GM21737 (cell line): ENCODE measurements around the gene ALOX15B.

ENCODE experiments used
- ATAC-seq: cut with Tn5 transposase; IDR thresholded peaks from one replicate; pipeline ENCODE4 v1.9.1; 2021; ENCODE audit warnings: mild to moderate bottlenecking, moderate library complexity; ENCODE audit not compliant: unreplicated experiment

Gene ALOX15B

DNA sequence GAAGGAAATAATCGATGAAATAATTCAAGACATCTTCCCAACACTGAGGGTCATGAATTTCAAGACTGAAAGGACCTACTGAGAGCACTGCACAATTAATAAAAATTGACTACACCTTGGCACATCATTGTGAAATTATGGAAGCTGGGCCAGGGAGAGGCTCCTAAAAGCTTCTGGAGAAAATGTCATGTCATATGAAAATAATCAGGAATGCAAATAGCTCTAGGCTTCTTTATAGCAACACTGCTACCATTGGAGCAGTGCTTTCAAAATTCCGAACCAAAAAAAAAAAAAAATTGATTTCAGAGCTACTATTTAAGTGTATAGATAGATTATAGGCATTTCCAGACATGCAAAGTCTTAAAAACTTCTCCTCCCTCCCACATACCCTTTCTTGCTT, 6.4 kb upstream of the ALOX15B start:
- ATAC-seq = no peak

DNA sequence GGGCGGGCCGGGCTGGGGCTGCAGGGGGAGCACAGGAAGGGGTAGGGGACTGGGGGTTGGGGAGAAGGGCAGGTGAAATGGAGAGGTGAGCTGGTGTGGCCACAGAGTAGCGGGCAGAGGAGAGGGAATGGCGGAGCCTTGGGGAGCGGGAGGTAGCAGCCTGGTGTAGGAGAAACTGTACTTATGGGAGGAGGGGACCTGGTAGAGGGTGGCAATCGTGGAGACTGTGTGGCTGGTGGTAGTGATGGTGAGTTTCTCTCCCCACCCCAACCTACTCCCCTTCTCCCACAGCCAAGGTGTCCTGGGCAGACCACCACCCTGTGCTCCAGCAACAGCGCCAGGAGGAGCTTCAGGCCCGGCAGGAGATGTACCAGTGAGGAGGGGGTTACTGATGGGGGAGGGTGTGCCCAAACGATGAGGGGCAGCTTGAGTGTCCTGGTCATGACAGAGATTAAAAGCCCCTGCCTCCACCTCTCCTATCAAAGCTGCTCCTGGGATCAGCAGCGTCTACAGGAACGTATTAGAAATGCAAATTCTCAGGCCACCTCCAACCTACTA, 831 bp downstream of the ALOX15B start:
- ATAC-seq = no peak

DNA sequence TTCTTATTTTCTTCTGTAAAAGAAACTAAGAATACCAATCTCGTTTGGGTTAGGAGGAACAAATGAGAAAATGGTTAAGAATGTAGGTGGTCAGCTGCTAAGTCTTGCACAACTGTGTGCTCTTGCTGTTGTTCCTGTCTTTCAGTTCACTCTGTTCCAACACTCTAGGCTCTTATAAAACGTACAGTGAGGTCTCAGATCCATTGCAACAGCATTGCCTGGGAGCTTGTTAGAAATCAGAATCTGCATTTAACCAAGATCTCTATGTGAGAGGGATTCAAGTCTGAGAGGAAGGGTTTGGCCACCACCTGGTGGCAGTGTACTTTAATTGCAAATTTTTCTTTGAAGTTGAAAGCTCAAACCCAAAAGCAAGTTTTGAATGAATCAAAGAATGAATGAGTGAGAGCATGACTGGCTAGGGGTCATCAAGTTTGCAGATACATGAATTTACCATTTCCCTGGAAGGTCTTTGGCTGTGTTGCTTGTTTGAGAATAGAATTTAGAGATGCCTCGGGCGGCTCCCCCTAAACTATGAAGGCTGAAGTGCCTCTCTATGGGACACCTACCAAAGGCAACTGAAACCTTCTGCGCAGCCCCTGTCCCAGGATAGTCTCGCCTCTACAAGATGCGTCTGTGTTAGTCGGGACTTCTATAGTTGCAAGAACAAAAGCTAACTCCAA, 2.5 kb downstream of the ALOX15B start:
- no peak for ATAC-seq

DNA sequence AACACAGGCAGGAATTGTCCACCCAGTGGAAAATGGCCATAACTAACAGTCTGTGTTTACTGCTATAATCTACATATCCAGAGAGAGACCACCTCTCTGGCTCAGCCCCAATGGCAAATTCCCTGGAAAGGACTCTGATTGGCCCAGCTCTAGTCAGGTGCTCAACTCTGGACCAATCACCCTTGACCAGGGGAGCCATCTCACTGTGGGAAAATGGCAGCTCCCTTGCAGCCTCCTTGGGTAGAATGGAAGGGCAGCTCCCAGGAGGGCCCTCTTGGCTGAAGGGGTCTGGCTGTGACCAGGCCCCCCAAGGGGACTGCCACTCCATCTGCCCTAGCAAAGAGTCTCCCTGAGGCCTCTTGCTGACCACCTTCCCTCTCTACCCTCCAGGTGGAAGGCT, 3.1 kb downstream of the ALOX15B start:
- no peak for ATAC-seq

DNA sequence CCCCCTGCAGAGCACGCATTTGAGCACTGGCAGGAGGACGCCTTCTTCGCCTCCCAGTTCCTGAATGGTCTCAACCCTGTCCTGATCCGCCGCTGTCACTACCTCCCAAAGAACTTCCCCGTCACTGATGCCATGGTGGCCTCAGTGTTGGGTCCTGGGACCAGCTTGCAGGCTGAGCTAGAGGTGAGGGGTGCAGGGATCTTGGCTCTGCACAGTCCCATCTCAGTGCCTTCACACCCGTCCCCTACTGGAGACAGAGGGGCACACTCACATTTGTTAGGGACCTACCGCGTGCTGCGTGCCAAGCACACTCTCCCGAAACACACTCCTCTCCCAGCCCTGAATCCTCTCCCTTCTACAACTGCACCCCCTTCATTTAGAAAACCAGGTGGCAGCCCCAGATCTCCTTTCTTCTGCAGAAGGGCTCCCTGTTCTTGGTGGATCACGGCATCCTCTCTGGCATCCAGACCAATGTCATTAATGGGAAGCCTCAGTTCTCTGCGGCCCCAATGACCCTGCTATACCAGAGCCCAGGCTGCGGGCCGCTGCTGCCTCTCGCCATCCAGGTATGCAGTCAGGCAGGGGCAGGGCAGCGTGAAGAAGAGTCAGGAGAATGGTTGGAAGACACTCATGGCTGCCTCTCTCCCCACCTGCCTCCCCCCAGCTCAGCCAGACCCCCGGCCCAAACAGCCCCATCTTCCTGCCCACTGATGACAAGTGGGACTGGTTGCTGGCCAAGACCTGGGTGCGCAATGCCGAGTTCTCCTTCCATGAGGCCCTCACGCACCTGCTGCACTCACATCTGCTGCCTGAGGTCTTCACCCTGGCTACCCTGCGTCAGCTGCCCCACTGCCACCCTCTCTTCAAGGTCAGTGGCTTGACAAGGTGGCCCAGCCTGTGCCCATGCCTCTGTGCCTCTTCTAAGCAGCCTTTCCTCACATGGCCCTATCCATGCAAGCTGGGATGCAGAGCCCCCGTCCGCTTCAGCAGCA, 6.3 kb downstream of the ALOX15B start:
- ATAC-seq = no peak

DNA sequence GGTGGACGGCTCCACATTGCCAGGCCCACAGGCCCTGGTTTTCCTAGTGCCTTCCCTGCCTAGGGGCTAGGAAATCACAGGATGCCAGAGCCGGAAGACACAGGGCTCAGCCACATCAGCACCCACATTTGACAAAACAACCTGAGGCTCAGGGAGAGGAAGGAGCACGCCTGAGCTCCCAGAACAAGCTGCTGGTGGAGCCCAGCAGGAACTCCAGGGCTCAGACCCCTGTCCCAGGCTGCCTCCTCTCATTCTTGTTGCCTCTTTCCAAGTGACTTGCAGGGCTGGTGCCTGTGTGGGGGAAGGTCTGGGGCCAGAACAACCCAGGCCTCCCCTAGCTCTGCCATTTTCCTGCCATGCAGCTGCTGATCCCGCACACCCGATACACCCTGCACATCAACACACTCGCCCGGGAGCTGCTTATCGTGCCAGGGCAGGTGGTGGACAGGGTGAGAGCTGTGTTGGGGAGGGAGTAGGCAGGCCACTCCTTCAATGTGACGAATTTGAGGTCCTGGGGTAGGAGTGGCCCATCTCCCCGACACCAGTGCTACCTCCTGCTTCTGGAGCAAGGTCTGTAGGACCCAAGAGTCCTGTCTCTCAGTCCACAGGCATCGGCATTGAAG, 7.6 kb downstream of the ALOX15B start:
- no peak for ATAC-seq

DNA sequence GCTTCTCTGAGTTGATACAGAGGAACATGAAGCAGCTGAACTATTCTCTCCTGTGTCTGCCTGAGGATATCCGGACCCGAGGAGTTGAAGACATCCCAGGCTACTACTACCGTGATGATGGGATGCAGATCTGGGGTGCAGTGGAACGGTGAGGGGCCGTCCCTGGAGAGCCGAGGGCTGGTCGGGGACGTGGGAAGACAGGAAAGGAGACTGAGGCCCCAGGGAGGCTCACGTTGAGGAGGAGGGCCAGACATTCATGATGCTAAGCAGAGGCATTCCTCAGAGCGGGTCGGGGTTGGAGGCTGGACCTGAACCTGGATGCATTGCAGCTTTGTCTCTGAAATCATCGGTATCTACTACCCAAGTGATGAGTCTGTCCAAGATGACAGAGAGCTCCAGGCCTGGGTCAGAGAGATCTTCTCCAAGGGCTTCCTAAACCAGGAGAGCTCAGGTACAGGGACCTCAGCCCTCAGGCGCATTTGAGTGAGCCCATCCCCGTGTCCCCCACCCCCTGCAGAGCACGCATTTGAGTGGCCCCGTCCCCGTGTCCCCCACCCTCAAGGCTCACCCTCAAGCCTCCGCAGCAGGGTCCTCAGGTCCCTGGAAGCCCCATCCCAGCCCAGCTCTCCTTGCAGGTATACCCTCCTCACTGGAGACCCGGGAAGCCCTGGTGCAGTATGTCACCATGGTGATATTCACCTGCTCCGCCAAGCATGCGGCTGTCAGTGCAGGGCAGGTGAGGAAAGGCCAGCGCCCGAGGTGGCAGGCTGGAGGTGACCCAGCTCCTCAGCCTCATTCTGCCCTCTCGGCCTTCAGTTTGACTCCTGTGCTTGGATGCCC, 8.3 kb downstream of the ALOX15B start:
- no peak for ATAC-seq

DNA sequence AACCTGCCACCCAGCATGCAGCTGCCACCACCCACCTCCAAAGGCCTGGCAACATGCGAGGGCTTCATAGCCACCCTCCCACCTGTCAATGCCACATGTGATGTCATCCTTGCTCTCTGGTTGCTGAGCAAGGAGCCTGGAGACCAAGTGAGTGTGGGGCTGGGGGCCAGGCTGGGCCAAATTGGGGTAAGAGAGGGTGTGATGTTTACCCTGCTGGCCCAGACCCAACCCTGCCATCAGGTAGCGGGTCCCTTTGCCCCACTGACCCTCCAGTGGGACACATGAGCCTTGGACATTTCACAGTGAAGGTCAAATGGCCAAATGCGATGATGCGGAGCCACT, 8.9 kb downstream of the ALOX15B start:
- no peak for ATAC-seq

DNA sequence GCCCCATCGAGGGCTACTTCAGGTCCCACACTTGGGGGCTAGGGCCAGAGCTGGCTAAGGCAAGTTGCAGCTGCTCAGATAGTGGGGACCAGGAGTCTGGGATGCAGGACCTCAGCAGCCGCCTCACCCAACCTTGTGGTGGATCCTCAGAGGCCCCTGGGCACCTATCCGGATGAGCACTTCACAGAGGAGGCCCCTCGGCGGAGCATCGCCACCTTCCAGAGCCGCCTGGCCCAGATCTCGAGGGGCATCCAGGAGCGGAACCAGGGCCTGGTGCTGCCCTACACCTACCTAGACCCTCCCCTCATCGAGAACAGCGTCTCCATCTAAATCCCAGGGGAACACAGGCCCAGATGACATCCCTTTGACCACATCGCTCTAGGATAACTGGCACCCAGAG, 9.4 kb downstream of the ALOX15B start:
- no peak for ATAC-seq

DNA sequence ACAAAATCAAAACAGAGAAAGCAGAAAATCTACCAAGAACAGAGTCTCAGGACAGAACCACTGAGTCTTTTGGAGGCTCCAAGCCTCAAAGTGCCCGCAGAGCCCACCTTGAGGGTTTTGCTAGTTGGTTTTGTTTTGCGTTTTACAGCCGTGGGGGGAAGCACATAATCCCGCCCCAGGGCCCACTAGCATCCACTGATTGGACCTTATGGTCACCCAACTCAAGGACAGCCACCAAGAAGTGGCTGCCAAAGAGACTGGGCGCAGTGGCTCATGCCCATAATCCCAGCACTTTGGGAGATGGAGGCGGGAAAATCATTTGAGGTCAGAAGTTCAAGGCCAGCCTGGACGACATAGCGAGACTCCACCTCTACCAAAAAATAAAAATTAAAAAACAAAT, 9.9 kb downstream of the ALOX15B start:
- no peak for ATAC-seq

DNA sequence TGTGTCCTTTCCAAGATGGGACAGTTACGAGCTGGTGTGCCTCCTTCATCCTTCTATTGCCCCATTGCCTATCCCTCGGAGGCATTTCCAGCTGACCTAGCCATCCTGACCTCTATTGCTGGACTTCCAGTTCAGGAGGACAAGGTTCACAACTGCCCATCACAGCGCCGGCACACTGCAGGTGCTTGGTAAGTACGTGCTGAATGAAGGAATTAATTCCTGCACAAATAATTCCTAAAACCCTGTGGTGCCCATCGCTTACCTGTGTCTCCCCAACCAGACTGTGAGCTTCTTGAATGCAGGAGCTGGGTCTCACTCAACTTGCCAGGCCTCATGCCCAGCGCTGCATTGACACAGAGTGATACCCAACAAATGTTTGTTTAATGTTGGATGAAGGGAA, 13.0 kb downstream of the ALOX15B start:
- no peak for ATAC-seq

DNA sequence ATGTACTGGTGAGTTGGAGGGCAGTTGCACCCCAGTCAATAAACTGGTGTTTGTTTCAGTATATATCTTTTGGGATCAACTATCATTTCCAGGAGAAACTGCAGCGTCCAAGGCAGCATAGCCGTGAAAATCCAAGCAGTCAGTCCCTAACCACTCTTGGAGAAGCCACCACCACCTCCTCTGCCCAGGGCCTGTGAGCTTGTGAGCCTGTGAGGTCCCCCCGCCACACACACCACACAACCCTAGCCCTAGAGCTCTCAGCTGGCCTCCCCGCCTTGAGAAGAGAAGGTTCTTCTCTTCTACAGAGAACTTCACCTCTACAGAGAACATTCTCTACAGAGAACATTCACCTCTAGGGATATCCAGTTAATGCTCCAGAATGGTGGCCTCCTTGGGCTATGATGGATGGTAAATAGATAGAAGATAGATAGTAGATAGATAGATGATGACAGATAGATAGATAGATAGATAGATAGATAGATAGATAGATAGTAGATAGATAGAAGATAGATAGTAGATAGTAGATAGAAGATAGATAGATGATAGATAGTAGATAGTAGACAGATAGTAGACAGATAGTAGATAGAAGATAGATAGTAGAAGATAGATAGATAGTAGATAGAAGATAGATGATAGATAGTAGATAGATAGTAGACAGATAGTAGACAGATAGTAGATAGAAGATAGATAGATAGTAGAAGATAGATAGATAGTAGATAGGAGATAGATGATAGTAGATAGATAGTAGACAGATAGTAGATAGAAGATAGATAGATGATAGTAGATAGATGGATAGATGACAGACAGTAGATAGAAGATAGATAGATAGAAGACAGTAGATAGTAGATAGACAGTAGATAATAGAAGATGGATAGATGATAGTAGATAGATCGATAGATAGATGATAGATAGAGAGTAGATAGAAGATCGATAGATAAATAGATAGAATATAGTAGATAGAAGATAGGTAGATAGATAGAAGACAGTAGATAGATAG, 13.7 kb downstream of the ALOX15B start:
- no peak for ATAC-seq

DNA sequence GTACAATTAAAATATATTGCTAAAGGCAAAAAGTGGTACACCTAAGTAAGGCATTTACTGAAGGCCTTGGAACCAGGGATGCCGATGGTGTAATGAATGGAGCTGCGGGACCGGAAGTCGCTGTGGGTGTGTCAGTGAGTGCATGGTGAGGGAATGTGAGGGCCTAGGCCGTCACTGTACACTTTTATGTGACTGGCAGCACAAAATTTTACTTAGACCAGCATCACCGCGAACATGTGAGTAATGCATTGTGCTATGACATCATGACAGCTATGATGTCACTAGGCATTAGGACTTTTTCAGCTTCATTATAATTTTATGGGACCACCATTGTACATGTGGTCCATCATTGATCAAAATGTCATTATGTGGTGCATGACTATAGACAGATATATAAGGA, 14.7 kb downstream of the ALOX15B start:
- no peak for ATAC-seq

DNA sequence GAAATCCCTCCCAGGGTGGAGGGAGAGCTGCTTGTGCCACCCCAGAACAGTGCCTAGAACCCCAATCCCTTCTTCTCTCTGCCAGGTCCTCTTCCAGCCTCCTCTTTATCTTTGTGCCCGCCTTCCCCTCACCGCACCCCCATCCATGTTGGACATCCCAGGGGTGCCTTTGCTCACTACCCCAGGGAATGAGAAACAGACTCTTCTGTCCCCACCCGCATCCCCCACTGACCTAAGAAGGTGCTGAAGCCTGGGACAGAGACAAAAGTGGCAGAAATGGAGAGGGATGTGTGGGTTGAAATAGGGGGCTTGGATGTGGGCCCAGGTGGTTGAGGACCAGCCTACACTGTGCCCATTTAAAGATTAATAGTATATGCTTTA, 17.0 kb downstream of the ALOX15B start:
- ATAC-seq = no peak

DNA sequence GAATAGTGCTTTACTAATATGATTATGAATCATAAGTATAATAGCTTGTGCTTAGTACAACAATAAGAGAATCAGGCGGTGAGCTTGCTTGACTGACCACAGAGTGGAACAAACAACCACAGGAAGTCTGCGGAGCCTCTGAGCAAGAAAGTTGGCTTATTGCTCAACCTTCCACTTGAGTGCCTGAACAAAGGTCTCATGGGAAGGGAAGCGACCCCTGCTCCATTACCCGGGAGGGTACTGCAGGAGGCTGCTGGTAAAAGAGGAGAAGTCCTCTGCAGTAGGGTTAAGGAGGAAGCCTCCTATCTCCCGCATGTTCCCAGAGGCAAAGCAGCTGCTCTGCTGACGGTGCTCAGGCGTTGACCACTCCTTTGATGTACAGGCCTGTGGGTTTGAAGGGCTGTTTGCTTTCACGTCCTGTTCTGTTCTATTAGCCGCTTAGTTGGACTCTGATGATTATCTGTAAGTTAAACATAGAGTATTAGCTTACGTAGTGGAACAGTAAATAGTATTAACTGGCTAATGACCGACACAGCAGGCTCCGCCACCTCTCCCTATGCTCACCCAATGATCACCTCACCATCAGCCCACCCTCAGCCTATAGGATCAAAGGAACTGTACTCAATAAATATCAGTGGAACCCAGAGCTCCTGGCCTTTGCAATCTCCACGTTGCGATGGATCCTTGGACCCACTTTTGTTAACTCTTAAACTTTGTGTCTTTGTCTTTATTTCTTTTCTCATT, 17.5 kb downstream of the ALOX15B start:
- ATAC-seq = no peak

DNA sequence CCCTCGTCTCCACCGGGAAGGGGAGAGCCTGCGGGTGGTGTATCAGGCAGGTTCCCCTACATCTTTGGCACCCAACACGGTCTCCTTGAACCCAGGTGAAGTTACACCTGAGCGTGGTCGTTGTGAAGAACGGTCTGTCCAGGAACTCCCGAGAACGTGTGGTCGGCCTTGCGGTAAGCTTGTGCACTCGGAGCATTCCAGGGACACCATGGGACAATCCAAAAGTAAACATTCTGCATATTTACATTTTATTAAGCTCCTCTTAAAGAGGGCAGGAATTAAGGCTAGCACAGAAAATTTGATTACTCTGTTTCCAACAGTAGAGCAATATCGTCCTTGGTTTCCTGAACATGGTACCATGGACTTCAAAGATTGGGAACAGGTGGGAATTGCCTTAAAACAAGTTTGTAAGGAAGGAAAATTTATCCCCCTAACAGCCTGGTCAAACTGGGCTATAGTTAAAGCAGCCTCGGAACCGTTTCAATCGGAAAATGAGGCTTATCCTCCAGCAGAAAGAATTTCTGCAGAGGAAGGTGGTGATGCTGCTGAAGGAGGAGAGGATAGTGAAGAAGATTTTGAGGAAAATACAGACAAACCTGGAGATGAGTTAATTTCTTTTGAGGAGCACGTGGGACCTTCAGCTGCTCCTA, 18.2 kb downstream of the ALOX15B start:
- no peak for ATAC-seq

DNA sequence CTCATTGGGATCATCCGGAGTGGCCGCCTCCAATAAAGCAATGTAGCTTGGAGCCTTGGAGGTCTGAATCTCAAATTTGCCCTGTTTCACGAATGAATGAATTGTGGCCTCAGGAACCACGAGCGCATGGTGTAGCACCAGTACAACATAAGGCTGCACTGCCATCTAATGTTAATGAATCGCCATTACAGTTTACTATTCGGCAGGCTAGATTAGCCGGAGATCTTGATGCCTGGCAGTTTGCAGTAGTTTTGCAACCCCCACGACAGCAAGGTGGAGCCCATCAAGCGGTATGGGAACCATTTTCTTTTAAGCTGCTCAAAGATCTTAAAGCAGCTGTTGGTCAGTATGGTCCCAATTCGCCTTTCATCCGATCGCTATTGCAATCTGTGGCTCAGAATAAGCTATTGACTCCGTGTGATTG, 18.8 kb downstream of the ALOX15B start:
- ATAC-seq = no peak

DNA sequence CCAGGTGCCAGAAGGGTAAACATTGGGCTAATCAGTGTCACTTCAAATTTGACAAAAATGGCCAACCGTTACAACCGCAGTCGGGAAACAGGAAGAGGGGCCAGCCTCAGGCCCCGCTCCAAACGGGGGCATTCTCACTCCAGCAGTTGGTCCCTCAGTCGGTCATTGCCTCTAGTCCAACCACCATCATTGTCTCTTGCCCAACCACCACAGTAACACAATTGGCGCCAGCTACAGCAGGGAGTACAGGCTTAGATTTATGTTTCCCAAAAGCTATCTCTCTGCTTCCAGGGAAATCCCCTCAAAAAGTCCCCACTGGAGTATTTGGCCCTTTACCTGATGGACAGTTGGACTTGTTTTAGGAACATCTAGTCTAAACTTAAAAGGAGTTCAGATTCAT, 20.3 kb downstream of the ALOX15B start:
- no peak for ATAC-seq
